GM21390 (cell line): ENCODE measurements around the gene SMARCA2.

ENCODE experiments used
- ATAC-seq: cut with Tn5 transposase; IDR thresholded peaks from one replicate; pipeline ENCODE4 v1.9.1; 2021; ENCODE audit not compliant: unreplicated experiment

SMARCA2 gene

GRCh38 chr9:2236850-2237249 is 221.7 kb downstream of the SMARCA2 start:
- ATAC-seq: no peak

DNA sequence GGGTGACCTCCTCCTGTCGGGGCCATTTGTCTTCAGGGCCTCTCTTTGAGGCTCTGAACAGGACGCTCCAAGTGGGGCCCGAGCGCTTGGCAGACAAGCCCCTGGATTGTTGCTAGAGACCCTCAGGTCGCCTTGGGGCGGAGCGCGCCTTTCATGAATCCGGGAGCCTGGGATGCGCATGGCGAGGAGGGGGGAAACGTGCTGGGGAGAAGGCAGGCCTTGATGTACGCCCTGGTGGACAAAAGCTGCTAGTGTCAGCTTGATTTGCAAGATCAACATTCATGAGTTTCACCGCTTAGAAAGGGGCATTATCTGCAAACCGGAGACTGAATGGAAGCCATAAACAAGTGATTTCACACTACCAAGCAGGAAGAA is 226.3 kb downstream of the SMARCA2 start:
- peak; percentile 3 for ATAC-seq

DNA sequence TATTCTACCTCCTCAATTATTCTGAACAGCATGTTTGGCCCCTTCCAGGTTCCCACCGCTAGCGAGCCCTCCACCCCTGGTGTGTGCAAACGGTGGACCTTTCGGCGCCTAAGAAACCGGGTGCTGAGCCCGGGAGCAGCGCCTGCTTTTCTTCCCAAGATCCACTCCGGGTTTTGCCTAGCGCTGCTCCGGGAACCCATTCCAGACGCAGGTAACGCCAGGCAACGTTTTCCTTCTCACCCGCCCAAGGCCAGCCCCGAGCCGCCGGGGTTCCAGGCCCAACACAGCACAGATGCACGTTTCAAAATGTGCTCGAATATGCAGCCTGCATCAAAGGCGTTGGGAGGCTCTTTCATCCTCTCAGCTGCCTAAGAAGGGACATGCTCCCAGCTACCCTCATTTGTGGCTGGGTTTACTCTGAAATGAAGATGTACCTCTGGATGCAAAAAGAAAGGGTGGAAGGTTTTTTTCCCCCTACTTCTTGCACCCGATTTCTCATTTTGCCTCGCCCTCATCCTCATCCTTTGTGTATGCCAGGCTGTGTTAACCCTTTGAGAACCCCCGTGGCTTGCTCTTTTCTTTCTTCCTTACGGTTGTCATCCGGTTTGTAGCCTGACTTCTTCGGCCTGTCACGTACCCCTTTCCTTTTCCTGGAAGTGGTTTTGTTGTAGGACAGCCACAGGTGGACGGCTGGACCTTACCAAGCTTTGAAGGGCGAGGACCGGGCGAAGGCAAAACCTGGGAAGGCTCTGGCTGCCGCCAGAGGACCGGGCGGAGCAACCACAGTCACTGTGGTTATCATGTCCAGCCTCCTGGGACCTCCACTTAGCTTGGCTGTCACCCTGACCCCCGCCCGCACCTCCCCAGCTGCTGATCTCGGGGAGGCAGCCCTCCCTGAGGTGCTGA is 226.9 kb downstream of the SMARCA2 start:
- peak; percentile 93 for ATAC-seq

DNA sequence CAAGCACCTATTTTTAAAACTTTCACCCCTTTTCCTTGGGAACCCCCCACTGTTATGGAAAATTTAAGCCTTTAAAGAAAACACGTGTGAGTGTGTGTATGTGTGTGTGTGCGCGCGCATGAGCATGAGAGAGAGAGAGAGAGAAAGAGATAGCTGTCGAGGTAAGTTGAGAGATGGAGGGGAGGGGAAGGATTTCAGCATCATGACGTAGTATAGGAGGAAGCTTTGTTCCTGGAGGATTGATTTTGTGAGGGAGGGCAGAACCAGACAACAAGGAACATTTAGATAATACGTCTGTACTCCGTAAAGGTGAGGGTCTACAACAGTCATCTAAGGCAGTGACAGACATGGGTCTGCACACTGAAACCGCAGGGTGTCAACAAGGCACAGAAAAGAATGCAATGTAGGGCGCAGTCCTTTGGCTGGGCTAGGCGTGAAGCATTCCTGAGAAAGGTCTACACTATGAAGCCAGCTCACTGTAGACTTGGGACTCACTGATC is 227.7 kb downstream of the SMARCA2 start:
- ATAC-seq: no peak
